ENCODE measurements around the gene REEP6. TPM values are rescaled to one million over a fixed set of nuclear protein-coding genes. Genes with fewer than 3 reads are reported as not detected.

Gene REEP6
- total and polyA plus RNA-seq, 2 of the 8 experiments (the other 6 are each of a cell fraction or from before 2014, with no cell fraction given), result 12.6 to 20.7 TPM

DNA sequence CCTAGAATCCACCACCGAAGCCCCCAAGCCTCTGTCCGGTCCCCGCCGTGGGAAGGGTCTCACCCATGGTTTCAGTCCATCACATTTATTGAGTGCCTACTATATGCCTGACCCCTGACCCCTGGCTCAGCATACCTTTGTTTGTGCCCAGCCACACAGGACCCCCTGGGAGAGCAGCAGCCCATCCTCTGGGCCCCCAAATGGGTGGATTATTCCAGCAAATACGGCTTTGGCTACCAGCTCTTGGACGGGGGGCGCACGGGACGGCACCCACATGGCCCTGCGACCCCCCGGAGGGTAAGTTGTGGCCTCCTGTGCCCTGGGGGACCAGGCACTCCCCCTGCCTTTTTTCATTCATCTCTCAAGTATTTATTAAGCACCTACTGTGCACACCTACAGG lies 40.6 kb downstream of the REEP6 start:
- no peak for FAIRE-seq
- H3K4me3 ChIP-seq (ENCODE audit: extremely low read depth in 1 of 4, insufficient read depth in 2 of 4, low read depth in 3 of 4, low read length in 4 of 4), result no peak overlapping the region
- POLR2A ChIA-PET (ENCODE audit: partially characterized antibody), result interaction anchor here (1.1 kb wide), 1 partner anchor 12 kb away, joined by 3 read pairs; no protein-coding TSS in a partner anchor
- TF ChIP-seq KDM4A (IDR thresholded peaks at IDR 0.05; ENCODE audit: low read depth, low read length, severe bottlenecking), result no peak
- TF ChIP-seq SUZ12 (IDR thresholded peaks at IDR 0.05; ENCODE audit: low read length), result no peak
- TF ChIP-seq RNF2 (IDR thresholded peaks at IDR 0.05; ENCODE audit: borderline replicate concordance, low read depth, low read length, missing control alignments, poor library complexity, severe bottlenecking), result no peak
- TF ChIP-seq BACH1 (IDR thresholded peaks at IDR 0.05; ENCODE audit: low read length), result no peak
- TF ChIP-seq JUN (IDR thresholded peaks at IDR 0.05; ENCODE audit: low read depth, low read length), result no peak

More for the DNA sequence above, 40.6 kb downstream of the REEP6 start:
- Histone ChIP-seq H3K9ac (replicated peaks in 1 of 4; ENCODE audit: extremely low read depth in 1 of 4, low read depth in 3 of 4, low read length in 3 of 4) (no peak overlapping the region), H2BK12ac (ENCODE audit: low read depth, low read length) (no peak overlapping the region), H4K20me1 (replicated peaks in 1 of 2; ENCODE audit: control insufficient read depth in 1 of 2, insufficient read depth in 2 of 2, low read length in 2 of 2) (peaks cover 0 to 3% of the 10 kb centered on the region in 2 experiments), H3K36me3 (ENCODE audit: control insufficient read depth in 2 of 4, insufficient read depth in 4 of 4, low read length in 3 of 4) (no peaks in the 10 kb centered on the region), H3K14ac (ENCODE audit: insufficient read length) (no peak overlapping the region), H2BK20ac (ENCODE audit: low read length) (no peak overlapping the region), H2BK15ac (ENCODE audit: low read length) (no peak overlapping the region), H2AFZ (ENCODE audit: low read length) (no peak overlapping the region), H3K79me2 (ENCODE audit: control insufficient read depth in 1 of 2, insufficient read depth in 2 of 2, low read length in 2 of 2) (no peaks in the 10 kb centered on the region), H3K79me1 (ENCODE audit: low read depth, low read length) (no peaks in the 10 kb centered on the region), H3K4ac (replicated peaks; ENCODE audit: insufficient read length, low read depth, low read length) (no peak overlapping the region), H2AK5ac (ENCODE audit: low read depth, low read length) (no peak overlapping the region), H4K5ac (ENCODE audit: insufficient read length, low read depth, low read length) (no peak overlapping the region), H4K8ac (ENCODE audit: extremely low read depth, insufficient read depth, low read length) (no peak overlapping the region), H3K4me2 (ENCODE audit: insufficient read depth in 1 of 2, low read depth in 2 of 2, low read length in 2 of 2) (no peak overlapping the region), H3K18ac (ENCODE audit: extremely low read depth, low read length) (no peak overlapping the region), H3K23ac (ENCODE audit: insufficient read length) (no peak overlapping the region), H3K27me3 (replicated peaks in 1 of 4; ENCODE audit: control insufficient read depth in 3 of 4, extremely low read depth in 1 of 4, insufficient read depth in 3 of 4, low read length in 3 of 4) (no peaks in the 10 kb centered on the region; a peak in 1 of 7 replicates), H3K27ac (ENCODE audit: low read depth, low read length) (no peak overlapping the region), H4K91ac (replicated peaks; ENCODE audit: insufficient read length, low read length) (no peak overlapping the region), H3K56ac (replicated peaks; ENCODE audit: insufficient read length, low read depth, low read length) (no peak overlapping the region), H2BK120ac (replicated peaks; ENCODE audit: low read depth, low read length) (no peak overlapping the region), H3K9me3 (ENCODE audit: insufficient read depth in 2 of 2, low read depth in 1 of 2, low read length in 1 of 2) (no peaks in the 10 kb centered on the region), H3K23me2 (ENCODE audit: low read depth, low read length) (no peaks in the 10 kb centered on the region), H3K4me1 (replicated peaks in 1 of 4; ENCODE audit: control insufficient read depth in 3 of 4, insufficient read depth in 4 of 4, low read length in 3 of 4) (no peaks in the 10 kb centered on the region), H2BK5ac (ENCODE audit: low read depth, low read length) (no peak overlapping the region)
- CTCF ChIA-PET (ENCODE audit: partially characterized antibody), result no interaction called here
- no peak for DNase-seq (ENCODE audit: low read depth in 1 of 2, low spot score in 2 of 2)
- 85% methylated on average over 11 of the region's 11 CpGs; no CpG with 5 or more reads in 1 of the 2 experiments for WGBS, 2 experiments (ENCODE audit: extremely low coverage in 1 of 2, insufficient coverage in 1 of 2, insufficient read length in 1 of 2, insufficient replicate concordance in 2 of 2, low coverage in 1 of 2, low lambda C conversion rate in 2 of 2, missing lambda C conversion rate in 1 of 2)

Measured in H1 (cell line).